T-helper 2 cell (primary cell): ENCODE results near the gene OTOP3.
"Not testable (repeated sequence)": the region's sequence is repeated elsewhere in the genome, so short reads cannot be mapped to it uniquely, and the experiment has no call there.

ENCODE experiments used
- DNase-seq, 5 experiments: peaks; one replicate each; pipeline versions ENCODE4 v3.0.0 to v3.0.0-alpha.2; 2012 to 2022

The OTOP3 gene

DNA sequence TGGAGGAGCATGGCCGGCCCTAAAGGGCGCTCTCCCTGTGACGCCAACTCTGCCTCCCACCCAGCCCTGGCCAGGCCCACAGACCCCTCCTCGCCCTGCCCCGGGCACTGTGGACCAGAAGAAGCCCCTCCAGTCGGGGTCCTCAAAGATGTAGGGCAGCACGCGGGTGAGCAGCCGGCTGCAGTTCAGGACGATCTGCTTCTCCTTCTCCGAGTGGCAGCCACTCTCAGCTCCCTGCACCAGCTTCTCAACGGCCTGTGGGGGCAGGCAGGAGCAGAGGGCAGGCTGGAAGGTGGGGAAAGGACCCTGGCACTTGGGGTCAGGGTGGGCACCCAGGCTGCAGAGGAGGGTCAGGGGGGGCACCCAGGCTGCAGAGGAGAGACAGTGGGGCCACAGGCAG lies 28.0 kb downstream of the OTOP3 start:
- DNase-seq, result no peak

DNA sequence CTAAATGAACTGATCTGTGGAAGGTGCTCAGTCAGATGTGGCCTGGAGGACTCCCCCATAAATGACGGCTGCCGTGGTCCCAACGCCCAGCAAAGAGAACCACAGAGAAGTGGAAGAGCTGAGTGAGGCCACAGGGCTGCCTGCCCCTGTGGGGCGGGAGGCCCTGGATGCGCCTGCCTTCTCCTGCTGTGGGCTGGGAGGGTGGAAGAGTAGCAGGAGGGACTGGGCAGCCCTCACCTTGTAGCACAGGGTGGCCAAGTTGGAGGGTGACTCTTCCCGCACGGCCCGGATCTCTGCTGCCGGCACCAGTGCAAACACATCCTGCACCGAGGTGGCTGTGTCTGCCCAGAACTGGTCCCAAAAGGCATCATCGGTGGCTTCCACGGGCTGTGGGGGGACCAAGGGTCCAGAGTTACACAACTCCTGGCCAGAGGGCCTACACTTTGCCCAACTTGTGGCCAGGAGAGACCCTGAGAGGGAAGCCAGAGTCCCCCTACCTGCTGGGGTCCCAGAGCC lies 28.6 kb downstream of the OTOP3 start:
- no peak for DNase-seq

DNA sequence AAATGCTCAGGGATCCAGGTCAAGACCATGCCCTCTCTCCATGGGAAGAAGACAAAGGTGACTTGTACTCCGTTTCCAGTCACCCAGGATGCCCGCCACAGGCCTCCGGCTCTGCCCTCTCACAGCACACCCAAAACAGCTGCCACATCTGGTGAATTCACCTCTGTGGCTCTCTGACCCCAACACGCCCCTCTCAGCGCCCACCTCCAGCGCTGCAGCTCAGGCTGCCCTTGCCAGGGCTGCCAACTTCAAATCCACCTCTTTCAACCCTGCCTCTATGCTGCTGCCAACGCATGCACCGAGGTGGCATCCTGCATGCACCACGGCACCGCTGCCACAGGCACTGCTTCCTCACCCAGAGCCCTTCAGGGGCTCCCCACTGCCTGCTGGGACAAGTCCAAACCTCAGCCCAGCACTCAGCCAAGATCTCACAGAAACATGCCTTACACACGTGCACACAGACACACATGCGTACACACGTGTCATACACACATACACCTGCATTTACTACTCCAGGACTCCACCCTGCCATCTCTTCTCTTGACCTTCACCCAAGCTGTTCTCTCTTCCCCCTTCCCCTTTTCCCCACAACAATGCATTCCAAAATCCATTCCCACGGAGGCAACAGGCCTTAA lies 29.4 kb downstream of the OTOP3 start:
- no peak for DNase-seq

DNA sequence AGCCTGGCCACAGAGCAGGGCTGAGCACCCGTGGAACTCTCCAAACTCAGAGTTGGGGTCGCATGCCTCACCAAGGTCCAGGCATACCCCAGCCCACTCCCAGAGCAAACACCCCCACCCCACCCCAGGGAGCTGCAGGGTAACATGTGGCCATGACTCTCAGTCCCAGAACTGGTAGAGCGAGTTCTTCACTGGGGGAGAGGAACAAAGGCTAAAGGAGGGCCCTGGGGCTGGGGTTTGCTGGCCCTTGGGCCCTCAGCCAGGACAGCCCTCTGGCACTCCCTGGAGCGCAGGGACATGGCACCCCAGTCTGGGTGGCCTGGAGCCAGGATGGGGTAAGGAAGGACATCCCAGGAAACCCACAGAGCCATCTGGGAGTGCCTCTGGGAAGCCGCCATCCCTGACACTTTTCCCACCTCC lies 32.7 kb downstream of the OTOP3 start:
- no peak for DNase-seq

DNA sequence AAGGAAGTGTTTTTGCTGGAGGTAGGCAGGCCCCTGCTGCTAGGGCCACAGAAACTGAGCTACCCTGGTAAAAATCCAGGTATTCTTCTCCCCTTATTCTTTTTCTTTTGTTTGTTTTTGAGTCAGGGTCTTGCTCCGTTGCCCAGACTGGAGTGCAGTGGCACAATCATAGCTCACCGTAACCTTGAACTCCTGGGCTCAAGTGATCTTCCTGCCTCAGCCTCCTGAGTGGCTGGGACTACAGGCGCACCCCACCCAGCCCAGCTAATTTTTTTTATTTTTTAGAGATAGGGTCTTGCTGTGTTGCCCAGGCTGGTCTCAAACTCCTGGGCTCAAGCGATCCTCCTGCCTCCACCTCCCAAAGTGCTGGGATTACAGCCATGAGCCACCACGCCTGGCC lies 33.8 kb downstream of the OTOP3 start:
- DNase-seq, result not testable (repeated sequence)

DNA sequence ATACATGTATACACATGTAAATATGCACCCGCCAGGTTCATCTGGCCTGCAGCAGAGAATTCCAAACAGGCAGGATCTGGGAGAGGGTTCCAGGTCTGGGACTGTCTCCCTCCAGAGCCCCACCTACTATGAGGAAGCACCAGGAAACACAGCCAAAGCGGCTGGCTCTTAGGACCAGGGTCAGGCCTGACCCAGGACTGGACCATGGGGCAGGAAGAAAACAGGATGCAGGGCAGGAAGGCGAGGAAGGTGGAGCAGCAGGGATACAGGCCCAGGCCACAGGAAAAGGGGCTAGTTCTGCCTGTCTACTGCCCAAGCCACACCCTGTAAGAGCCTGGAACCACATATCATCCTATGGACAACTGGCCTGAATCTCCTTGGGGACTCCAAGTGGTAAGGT lies 34.7 kb downstream of the OTOP3 start:
- DNase-seq, result no peak

DNA sequence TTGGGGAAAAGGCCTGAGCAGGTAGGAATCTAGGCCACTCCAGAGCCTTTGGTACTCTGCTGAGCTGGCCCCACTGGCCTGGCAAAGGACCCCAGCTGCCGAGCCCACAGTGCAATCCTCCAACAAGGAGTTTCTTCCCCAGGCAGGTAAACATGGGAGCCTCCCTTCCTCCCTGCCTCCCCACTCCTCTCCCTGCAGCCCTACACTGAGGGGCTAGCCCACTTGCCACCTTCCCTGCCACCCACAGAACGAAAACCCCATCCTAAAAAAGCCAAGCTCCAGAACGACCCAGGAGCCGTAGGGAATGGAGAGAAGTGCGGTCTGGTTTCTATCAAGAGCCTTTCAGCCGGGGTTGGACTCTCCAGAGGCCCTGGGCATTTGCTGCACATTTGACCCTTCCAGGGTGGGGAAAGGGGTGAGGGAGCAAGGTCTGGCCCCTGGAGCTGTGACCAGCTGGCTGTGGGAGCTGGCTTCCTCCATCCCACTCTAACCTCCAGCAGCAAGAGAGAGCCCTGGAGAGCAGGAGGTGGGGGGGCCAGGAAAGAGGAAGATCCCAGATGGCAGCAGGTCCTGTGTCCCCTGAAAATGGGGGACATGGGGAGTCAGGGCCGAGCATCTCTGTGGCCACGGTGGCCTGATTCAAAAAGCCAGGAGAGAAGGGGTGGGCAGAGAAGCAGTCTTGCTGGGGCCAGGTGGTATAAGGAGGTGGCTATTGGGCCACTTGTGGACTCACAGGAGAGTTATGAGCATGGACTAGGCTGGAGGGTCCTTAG lies 35.6 kb downstream of the OTOP3 start:
- DNase-seq, result no peak

DNA sequence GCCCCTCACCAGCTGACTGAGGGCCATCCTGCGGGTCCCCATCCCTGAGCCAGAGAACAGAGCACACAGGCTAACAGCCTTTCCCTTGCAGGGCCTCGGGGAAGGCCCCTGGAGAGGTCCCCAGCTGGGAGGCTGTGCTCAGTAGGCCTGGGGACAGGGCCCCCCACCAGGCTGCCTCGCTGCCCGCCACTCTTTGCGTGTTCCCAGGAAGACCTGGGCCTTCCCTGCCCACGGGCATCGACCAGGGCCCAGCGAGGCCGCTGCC lies 36.1 kb downstream of the OTOP3 start:
- no peak for DNase-seq

DNA sequence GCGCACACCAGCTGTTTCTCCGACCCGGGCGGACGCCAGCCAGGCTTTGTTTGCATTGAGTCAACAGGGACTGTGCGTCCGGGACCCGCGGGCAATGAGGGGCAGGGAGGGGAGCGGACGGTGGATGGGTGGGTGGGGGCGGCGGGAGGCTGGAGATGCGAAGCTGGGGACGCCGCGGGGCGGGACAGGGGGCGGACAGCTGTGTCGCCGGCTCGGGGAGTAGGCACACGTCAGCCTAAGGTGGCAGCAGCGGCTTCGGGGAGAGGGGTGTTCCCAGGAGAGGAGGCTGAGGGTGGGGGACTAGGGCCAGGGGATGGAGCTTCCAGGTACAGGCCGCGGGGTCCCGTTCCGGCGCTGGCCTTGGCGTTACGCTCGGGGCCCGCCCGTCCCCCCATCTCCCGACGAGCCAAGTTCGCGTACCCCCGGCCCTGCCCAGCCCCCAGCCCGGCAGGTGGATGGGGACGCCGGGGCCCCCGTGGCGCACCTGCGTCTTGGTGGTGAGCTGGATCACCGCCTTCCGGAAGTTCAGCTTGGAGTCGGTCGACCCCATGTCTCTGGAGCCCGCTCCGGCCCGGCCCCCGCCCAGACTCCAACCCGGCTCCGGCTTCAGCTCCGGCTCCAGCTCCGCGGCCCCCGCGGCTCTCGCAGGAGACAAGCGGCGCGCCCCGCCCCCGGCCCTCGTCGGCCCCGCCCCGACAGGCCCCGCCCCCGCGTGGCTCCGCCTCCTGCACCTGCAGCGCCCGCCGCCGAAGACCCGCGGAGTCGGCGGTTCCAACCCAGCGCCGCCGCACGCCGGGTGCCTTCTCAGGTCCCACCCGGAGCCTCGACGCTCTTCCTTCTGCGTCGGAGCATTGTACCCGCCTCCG lies 36.6 kb downstream of the OTOP3 start, which contains the start of gene HID1:
Gene HID1 (minus strand): TSS at position 653 of the 866 bp plus-strand sequence. CDS start 103 bp downstream, at position 550.
- peak; percentile 57 to 82 (median 68) for DNase-seq

DNA sequence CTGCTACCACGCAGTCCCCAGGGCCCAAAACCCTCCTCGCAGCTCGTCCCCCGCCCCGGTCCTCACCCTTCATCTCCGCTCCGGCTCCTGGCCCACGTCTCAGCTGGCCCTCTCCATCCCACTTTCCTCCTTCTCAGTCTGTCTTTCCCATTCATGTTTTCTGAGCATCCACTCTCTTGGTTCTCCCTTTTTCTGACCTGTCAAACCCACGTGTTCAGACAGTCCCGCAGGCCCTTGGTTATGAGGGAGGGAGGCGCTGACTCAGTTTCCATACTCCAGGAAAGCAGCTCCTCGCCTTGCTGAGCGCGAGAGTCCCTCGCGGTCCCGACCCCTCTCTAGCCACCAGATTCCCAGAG lies 37.3 kb downstream of the OTOP3 start:
- DNase-seq, result no peak

DNA sequence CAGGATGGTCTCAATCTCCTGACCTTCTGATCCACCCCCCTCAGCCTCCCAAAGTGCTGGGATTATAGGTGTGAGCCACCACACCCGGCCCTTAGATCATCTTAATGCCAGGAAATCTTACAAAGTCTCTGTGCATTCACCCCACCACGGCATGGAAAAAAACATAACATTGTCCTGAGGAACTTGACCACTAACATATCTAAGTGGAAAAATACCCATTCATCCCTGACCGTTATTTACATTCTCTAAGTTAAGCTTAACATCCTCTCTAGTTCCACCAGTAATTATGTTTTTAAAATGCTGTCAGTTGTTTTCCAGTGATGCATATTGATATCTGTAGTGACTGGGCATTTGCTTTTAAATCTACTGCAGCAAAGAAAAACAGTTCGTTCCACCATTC lies 40.2 kb downstream of the OTOP3 start:
- no peak for DNase-seq

DNA sequence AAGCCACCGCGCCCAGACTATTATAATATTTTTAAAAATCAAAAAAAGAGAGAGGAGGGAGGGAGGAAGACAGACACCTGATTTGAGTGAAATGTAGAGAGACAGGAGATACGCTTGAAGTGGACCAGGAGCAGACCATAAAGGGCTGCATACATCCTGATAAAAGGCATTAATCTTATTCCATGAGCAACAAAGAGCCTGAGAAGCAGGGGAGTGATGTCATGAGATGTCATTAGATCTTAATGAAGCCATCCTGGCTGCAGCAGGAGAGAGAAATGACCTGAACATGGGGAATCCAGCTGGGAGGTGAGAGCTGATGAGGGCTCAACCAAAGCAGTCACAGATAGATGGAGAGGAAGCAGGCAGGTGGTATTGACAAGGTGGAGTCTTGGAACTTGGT lies 42.1 kb downstream of the OTOP3 start:
- no peak for DNase-seq

DNA sequence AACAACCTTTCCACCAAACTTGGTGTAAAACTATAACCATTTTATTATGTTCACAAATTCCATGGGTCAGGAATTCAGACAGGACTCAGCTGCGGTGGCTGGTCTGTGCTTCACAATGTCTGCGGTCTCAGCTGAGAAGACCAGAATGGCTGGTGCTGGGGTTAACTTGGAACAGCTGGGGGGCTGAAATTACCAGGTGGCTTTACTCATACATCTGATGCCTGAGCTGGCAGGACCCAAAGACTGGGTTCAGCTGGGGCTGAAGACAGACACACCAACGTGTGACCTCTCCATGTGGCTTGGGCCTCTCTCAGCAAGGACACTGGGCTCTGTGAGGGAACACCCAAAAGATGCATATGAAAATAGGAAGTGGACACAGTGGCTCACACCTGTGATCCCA lies 42.5 kb downstream of the OTOP3 start:
- DNase-seq, result no peak

DNA sequence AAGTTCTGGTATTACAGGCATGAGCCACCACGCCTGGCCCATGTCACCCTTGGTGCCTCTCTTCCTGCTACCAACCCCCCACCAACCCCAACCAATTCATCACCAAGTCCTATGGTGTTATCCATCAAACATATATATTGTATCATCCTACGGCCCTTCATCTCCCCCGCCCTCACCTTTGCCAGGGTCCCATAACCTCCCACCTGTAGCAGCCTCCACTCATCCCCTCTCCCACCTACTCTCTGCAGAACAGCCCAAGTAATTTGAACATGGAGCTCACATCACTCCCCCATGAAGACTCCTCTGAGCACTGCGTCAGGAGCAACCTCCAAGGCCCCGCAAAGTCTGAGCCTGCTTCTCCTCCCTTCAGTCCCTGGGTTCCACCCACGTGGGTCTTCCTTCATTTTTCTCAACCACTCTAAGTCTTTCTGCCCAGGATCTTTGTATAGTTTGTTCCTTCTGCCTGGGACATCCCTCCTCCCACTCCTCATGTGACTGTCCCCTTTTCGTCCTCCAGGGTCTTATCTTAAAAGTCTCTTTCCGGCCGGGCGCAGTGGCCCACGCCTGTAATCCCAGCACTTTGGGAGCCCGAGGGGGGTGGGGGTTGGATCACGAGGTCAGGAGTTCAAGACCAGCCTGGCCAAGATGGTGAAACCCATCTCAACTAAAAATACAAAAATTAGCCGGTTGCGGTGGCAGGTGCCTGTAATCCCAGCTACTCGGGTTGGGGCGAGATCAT lies 43.9 kb downstream of the OTOP3 start:
- no peak for DNase-seq

DNA sequence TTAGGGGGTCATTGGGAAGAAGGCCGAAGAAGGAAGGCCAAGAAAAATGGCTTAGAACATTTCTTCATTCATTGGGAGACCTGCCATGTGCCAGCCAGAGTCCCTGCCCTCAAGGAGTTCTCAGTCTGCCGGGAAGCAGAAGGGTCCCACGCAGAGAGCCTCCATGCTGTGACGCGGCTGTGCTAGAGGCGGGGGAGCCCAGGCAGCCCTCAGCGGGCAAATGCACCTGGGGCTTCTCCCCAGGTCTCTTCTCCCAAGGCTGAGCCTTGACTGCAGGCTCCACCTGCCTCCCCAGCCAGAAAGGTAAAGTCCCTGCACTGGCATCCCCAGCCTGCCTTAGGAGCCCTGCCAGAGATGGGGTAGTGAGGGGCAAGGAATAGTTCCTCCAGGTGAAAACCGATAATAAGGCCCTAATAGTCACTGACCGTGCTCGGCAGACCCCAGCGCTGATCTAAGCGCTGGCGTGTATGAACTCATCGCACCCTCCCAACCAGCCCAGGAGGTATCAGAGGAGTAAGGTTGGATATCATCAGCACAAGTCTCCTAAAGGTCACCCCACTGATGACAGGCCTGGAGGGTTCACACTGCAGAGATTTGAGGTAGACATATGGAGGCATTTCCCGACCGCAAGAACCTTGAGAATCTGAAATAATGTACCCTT lies 45.8 kb downstream of the OTOP3 start:
- no peak for DNase-seq

DNA sequence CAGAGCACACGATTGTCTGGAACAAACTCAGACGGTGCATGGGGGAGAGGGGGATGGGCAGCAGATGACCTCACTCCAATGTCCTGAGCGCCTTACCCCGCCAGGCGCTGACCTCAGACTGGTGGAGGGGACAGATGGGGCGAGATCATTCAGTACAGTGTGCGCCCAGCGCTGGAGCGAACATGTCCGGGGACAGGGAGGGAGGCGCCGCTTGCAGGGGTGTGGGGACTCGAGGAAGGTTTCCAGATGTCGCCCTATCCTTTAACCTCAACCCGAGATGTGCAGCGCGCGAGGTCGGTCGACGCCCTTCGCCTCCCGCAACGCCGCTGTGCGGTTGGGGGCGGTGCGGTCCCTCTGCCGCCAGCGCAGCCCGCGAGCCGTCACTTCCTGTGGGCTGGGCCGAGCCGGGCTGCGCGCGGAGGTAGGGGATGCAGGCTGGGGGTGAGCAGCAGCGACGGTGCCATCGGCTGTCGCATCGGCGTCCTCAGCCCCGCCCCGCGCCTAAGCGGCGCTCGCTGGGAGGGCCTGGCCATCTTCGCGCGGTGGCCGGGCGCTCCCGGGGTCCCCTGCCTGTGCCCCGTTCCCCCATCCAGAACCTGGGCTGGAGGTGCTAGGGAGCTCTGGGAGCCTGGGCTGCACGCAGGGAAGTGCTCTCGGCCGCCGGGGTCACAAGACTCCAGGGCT lies 46.4 kb downstream of the OTOP3 start:
- peak; percentile 66 to 91 (median 79) for DNase-seq

DNA sequence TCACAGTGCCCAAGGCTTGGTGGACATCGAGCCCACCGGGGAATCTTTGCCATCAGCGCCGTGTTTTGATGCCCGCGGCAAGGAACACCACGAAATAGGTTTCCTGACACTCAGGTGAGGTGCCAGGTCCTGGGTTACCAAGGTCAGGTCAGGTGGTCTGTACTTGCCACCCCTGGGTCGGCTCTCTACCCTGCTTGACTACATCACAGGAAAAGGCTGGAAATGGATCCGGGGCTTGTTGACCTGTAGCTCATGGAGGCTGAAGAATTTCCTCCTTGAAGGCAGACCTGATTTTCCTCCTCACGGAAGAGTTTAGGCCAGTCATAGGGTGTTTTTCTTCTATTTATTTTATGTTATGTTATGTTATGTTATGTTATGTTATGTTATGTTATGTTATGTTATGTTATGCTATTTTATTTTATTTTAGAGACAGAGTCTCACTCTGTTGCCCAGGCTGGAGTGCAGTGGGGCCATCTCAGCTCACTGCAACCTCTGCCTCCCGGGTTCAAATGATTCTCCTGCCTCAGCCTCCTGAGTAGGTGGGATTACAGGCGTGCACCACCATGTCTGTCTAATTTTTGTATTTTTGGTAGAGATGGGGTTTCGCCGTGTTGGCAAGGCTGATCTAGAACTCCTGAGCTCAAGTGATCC lies 47.1 kb downstream of the OTOP3 start:
- DNase-seq, result not testable (repeated sequence)

DNA sequence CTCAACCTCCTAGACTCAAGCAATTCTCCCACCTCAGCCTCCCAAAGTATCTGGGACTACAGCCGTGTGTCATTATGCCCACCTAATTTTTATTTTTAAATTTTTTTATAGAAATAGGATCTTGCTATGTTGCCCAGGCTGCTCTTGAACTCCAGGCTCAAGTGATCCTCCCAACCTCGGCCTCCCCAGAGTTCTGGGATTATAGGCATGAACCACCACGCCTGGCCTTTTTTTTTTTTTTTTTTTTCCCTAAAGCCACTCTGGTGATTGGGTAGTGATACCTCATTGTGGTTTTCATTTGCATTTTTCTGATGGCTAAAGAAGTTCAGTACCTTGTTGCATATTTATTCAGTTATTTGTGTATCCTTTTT lies 50.5 kb downstream of the OTOP3 start:
- no peak for DNase-seq

DNA sequence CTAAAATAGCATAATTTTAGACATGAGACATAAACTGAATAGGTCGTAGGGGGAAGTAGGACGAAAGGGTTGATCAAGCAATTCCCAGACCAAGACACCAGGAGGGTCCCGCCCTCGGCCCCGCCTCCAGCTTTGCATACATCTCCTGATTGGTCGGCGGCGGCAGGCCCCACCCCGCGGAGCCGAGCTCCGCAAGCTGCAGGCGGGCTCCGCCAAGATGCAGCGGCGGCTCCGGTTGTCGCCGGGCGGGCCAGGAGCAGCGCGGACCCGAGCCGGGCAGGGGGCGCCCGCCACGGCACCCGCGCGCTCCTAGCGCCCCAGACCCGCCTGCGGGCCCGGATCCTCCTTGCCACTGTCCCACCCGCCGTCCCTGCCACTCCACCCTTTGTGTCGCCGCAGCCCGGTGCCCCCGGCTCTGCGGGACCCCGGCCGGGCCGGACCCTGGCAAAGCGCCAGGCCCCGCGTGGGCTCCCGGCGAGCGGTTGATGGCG lies 51.8 kb downstream of the OTOP3 start, which contains the start of gene CDR2L:
Gene CDR2L (plus strand): TSS at position 215 of the 491 bp plus-strand sequence. CDS start 412 bp downstream, outside the sequence.
- DNase-seq, result peak; percentile 86 to 90 (median 87)

DNA sequence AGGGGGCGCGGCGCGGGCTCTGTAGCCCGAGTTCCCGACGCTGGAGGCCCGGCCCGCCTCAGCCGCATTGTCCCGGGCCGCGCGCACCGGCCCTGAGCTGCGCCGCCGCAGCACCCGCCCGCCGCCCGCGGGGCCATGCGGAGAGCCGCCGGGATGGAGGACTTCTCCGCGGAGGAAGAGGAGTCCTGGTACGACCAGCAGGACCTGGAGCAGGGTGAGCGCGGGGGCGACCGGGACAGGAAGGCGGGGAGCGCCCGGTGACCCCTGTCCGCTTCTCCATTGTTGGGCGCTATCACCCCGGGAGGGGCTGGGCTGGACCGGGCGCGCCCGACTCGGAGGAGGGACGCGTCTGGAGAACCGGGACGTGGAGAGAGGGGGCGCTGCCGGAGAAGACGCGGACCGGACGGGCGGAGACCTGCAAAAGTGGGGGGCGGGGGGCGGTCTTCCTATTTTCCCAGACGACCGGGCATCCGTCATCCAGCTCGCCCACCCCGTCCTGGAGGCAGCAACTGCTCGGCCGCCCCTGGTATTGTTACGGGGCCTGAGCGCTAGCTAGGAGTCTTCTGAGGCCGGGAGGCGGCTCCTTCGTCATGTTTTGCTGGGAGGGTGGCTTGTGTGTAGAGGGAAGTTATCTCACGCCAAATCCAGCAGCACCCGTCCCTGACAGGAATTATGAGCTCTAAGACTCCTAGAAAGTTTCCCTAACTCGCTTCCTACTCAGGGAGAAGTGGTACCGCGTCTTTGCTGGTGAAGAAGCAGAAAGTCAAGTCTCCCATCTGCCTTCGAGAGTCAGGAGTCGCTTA lies 52.4 kb downstream of the OTOP3 start:
- no peak for DNase-seq
